ENCODE measurements around the gene MTHFR. TPM values are rescaled to one million over a fixed set of nuclear protein-coding genes. Genes with fewer than 3 reads are reported as not detected.

MTHFR gene
- total RNA-seq, 1 experiment from 2014 or later, result 27.8 TPM

GRCh38 chr1:11797525-11798216 is 8.1 kb downstream of the MTHFR start:
- Mint-ChIP-seq H3K36me3 (ENCODE audit: insufficient read depth, unreplicated experiment) (peaks cover 9% of the 10 kb centered on the region), H3K9me3 (ENCODE audit: unreplicated experiment) (no peaks in the 10 kb centered on the region), H3K4me3 (ENCODE audit: unreplicated experiment) (no peak overlapping the region), H3K4me1 (ENCODE audit: low read depth, unreplicated experiment) (peaks cover 2% of the 10 kb centered on the region), H3K27ac (ENCODE audit: unreplicated experiment) (no peak overlapping the region), H3K27me3 (ENCODE audit: insufficient read depth, unreplicated experiment) (no peaks in the 10 kb centered on the region)
- peaks cover 7% of the 10 kb centered on the region for H3K4me1 ChIP-seq
- ChIA-PET CTCF (no interaction called here), POLR2A (no interaction called here)
- H3K9me3 ChIP-seq, result no peaks in the 10 kb centered on the region
- no peak overlapping the region for H3K4me3 ChIP-seq (ENCODE audit: low read depth, low read length)
- TF ChIP-seq CTCF (IDR thresholded peaks at IDR 0.05; ENCODE audit: insufficient read depth in 1 of 2, low read depth in 1 of 2, low read length in 1 of 2, severe bottlenecking in 1 of 2, unreplicated experiment in 1 of 2), result no peak
- H3K36me3 ChIP-seq (ENCODE audit: control insufficient read depth, insufficient read depth, low read length), result peaks cover 5% of the 10 kb centered on the region
- H3K27me3 ChIP-seq (replicated peaks; ENCODE audit: control insufficient read depth, insufficient read depth, low read length), result no peaks in the 10 kb centered on the region
- intact Hi-C loops (cut with micrococcal nuclease; ENCODE audit: unreplicated experiment), result no loop called here
- BruUV-seq (replicated peaks), result no TSS peak
- no peak for DNase-seq

GRCh38 chr1:11796036-11796828 is 9.5 kb downstream of the MTHFR start:
- intact Hi-C loops (cut with micrococcal nuclease; ENCODE audit: unreplicated experiment), result no loop called here
- Mint-ChIP-seq H3K4me1 (ENCODE audit: low read depth, unreplicated experiment) (peaks cover 17% of the 10 kb centered on the region), H3K9me3 (ENCODE audit: unreplicated experiment) (no peaks in the 10 kb centered on the region), H3K27ac (ENCODE audit: unreplicated experiment) (no peak overlapping the region), H3K4me3 (ENCODE audit: unreplicated experiment) (no peak overlapping the region), H3K36me3 (ENCODE audit: insufficient read depth, unreplicated experiment) (peaks cover 14% of the 10 kb centered on the region), H3K27me3 (ENCODE audit: insufficient read depth, unreplicated experiment) (no peaks in the 10 kb centered on the region)
- DNase-seq, result no peak
- peaks cover 19% of the 10 kb centered on the region for H3K4me1 ChIP-seq
- no peaks in the 10 kb centered on the region for H3K27me3 ChIP-seq (replicated peaks; ENCODE audit: control insufficient read depth, insufficient read depth, low read length)
- H3K36me3 ChIP-seq (ENCODE audit: control insufficient read depth, insufficient read depth, low read length), result peaks cover 5% of the 10 kb centered on the region
- H3K9me3 ChIP-seq, result no peaks in the 10 kb centered on the region
- H3K4me3 ChIP-seq (ENCODE audit: low read depth, low read length), result no peak overlapping the region
- no peak for TF ChIP-seq CTCF (IDR thresholded peaks at IDR 0.05; ENCODE audit: insufficient read depth in 1 of 2, low read depth in 1 of 2, low read length in 1 of 2, severe bottlenecking in 1 of 2, unreplicated experiment in 1 of 2)
- BruUV-seq (replicated peaks), result no TSS peak
- ChIA-PET POLR2A (no interaction called here), CTCF (no interaction called here)

GRCh38 chr1:11795238-11795890 is 10.4 kb downstream of the MTHFR start:
- Mint-ChIP-seq H3K9me3 (ENCODE audit: unreplicated experiment) (no peaks in the 10 kb centered on the region), H3K4me3 (ENCODE audit: unreplicated experiment) (no peak overlapping the region), H3K27me3 (ENCODE audit: insufficient read depth, unreplicated experiment) (no peaks in the 10 kb centered on the region), H3K27ac (ENCODE audit: unreplicated experiment) (no peak overlapping the region), H3K4me1 (ENCODE audit: low read depth, unreplicated experiment) (peaks cover 23% of the 10 kb centered on the region), H3K36me3 (ENCODE audit: insufficient read depth, unreplicated experiment) (peaks cover 14% of the 10 kb centered on the region)
- intact Hi-C loops (cut with micrococcal nuclease; ENCODE audit: unreplicated experiment), result no loop called here
- H3K4me1 ChIP-seq, result peaks cover 19% of the 10 kb centered on the region
- TF ChIP-seq CTCF (IDR thresholded peaks at IDR 0.05; ENCODE audit: insufficient read depth in 1 of 2, low read depth in 1 of 2, low read length in 1 of 2, severe bottlenecking in 1 of 2, unreplicated experiment in 1 of 2), result no peak
- ChIA-PET POLR2A (no interaction called here), CTCF (no interaction called here)
- no peaks in the 10 kb centered on the region for H3K27me3 ChIP-seq (replicated peaks; ENCODE audit: control insufficient read depth, insufficient read depth, low read length)
- BruUV-seq (replicated peaks), result no TSS peak
- peaks cover 1% of the 10 kb centered on the region; the same call in 1 of the 2 replicates for H3K36me3 ChIP-seq (ENCODE audit: control insufficient read depth, insufficient read depth, low read length)
- DNase-seq, result no peak
- no peak overlapping the region for H3K4me3 ChIP-seq (ENCODE audit: low read depth, low read length)
- H3K9me3 ChIP-seq, result no peaks in the 10 kb centered on the region

Data from Caco-2 (cell line).